ENCODE results near the gene FIBIN. TPM values are rescaled to one million over a fixed set of nuclear protein-coding genes. Genes with fewer than 3 reads are reported as not detected.

Gene FIBIN
- total and polyA plus RNA-seq, 11 donors, result 5.4 to 16.4 (median 7.5) TPM

DNA sequence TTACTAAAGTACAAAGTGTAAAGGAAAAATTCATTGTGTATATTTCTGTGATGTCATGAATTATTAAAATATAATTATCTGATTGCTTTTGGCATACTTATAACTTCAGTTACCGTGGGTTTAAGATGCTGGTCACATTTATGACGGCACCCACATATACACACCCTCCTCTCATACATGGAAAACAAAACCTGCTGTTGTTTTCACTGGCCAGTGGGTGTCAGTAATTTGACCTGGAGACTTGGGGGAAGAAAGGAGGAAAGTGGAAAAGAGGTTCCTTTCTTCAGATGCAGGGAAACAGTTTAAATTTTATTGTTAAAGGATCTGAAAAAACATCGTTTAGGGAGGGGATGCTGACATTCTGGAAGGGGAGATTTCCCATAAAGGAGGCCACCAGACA is 46.0 kb downstream of the FIBIN start:
- Histone ChIP-seq H3K27ac (no peak overlapping the region), H3K9me3 (peaks cover 0 to 38% (median 10%) of the 10 kb centered on the region in 12 donors), H3K36me3 (no peaks in the 10 kb centered on the region), H3K27me3 (no peaks in the 10 kb centered on the region), H3K4me3 (no peak overlapping the region), H3K4me1 (peaks cover 0 to 6% (median 0%) of the 10 kb centered on the region in 12 donors)
- TF ChIP-seq POLR2A (IDR thresholded peaks at IDR 0.05), result no peak
- no peak for TF ChIP-seq CTCF (IDR thresholded peaks at IDR 0.05)
- ATAC-seq, result no peak
- no peak for DNase-seq
- 63 to 77% (median 66%) methylated on average over 3 of the region's 3 CpGs for WGBS, 4 donors
- intact Hi-C loops (cut with DNase I), result no loop called here

- Histone ChIP-seq H3K27ac (no peak within 1 kb of the TSS), H3K9me3 (peaks cover 0 to 32% (median 9%) of the 10 kb centered on the region in 12 donors), H3K4me3 (no peak within 1 kb of the TSS), H3K27me3 (no peaks in the 10 kb centered on the region), H3K4me1 (peaks cover 0 to 6% (median 0%) of the 10 kb centered on the region in 12 donors), H3K36me3 (no peaks in the 10 kb centered on the region)
- no peak for ATAC-seq
- WGBS, 4 donors, result 55 to 58% (median 57%) methylated on average over 4 of the region's 4 CpGs
- intact Hi-C loops (cut with DNase I), result no loop called here
- no peak for DNase-seq
- TF ChIP-seq POLR2A (IDR thresholded peaks at IDR 0.05) (no peak), CTCF (IDR thresholded peaks at IDR 0.05) (no peak)
These were observed 46.6 kb downstream of the FIBIN start, which contains the start of gene BBOX1 for GRCh38 chr11:27040302-27041115. BBOX1 (plus strand) TSS chr11:27040815; CDS start chr11:27055431, 14,616 bp downstream.

GRCh38 chr11:27041141-27041899 is 47.4 kb downstream of the FIBIN start:
- H3K36me3 ChIP-seq, result no peaks in the 10 kb centered on the region
- H3K27me3 ChIP-seq, result no peaks in the 10 kb centered on the region
- no peak for ATAC-seq
- no peak for TF ChIP-seq POLR2A (IDR thresholded peaks at IDR 0.05)
- no peak for TF ChIP-seq CTCF (IDR thresholded peaks at IDR 0.05)
- no peak for DNase-seq
- WGBS, 4 donors, result 66 to 74% (median 71%) methylated on average over 2 of the region's 2 CpGs
- H3K27ac ChIP-seq, result no peak overlapping the region
- intact Hi-C loops (cut with DNase I), result no loop called here
- H3K9me3 ChIP-seq, result peaks cover 0 to 28% (median 5%) of the 10 kb centered on the region in 12 donors
- peaks cover 0 to 6% (median 0%) of the 10 kb centered on the region in 12 donors for H3K4me1 ChIP-seq
- H3K4me3 ChIP-seq, result no peak overlapping the region

Other genes starting within 250 kb of the FIBIN start
- gene BBOX1, start 46.7 kb downstream of the FIBIN start, total RNA-seq, result under 1 TPM in 1 of 9 donors, not detected in 8; 0.18 TPM
- not detected for gene BBOX1, start 46.7 kb downstream of the FIBIN start, polyA plus RNA-seq

Data from heart left ventricle (tissue), 16 donors.